IPS-15b (cell line): ENCODE measurements around the gene PNPLA5.
"Not testable (repeated sequence)": the region's sequence is repeated elsewhere in the genome, so short reads cannot be mapped to it uniquely, and the experiment has no call there.

Experiments used
- H3K27me3 ChIP-seq: one replicate; pipeline ENCODE4 v1.6.1; 2013; ENCODE audit warnings: low read length; ENCODE audit not compliant: control insufficient read depth, insufficient read depth
- H3K36me3 ChIP-seq: one replicate; pipeline ENCODE4 v1.6.1; 2013; ENCODE audit warnings: low read length; ENCODE audit not compliant: control insufficient read depth, insufficient read depth
- H3K4me1 ChIP-seq: one replicate; pipeline ENCODE4 v1.6.1; 2013; ENCODE audit warnings: mild to moderate bottlenecking, low read length; ENCODE audit not compliant: control insufficient read depth, insufficient read depth
- H3K4me3 ChIP-seq: one replicate; pipeline ENCODE4 v1.5.1; 2013; ENCODE audit warnings: low read depth, low read length
- H3K9ac ChIP-seq: one replicate; pipeline ENCODE4 v1.6.1; 2013; ENCODE audit warnings: low read depth, mild to moderate bottlenecking, low read length
- H3K9me3 ChIP-seq: one replicate; pipeline ENCODE4 v1.6.1; 2013; ENCODE audit warnings: mild to moderate bottlenecking, low read length; ENCODE audit not compliant: control insufficient read depth, insufficient read depth

Gene PNPLA5

DNA sequence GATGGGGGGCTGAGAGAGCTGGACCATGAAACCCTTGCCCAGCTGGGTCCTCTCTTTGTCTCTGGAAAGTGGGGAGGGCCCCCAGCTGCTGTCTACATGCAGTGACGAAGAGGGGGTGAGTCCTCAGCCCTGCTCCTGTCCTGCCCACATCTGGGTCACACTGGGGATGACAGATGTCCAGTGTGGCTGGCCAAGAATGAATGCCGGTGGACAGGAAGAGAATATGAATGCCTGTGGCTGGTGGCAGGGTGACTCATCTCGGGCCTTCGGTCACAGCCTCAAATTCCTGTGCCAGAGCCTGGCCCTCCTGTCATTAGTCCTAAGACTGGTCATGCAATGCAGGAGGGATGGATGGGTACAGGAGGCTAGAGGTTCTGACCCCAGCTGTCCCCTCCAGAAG lies 29.6 kb upstream of the PNPLA5 start:
- H3K4me3 ChIP-seq, result no peak overlapping the region
- no peak overlapping the region for H3K9ac ChIP-seq
- no peaks in the 10 kb centered on the region for H3K36me3 ChIP-seq
- H3K27me3 ChIP-seq, result no peaks in the 10 kb centered on the region
- peaks cover 16% of the 10 kb centered on the region for H3K4me1 ChIP-seq
- no peaks in the 10 kb centered on the region for H3K9me3 ChIP-seq

DNA sequence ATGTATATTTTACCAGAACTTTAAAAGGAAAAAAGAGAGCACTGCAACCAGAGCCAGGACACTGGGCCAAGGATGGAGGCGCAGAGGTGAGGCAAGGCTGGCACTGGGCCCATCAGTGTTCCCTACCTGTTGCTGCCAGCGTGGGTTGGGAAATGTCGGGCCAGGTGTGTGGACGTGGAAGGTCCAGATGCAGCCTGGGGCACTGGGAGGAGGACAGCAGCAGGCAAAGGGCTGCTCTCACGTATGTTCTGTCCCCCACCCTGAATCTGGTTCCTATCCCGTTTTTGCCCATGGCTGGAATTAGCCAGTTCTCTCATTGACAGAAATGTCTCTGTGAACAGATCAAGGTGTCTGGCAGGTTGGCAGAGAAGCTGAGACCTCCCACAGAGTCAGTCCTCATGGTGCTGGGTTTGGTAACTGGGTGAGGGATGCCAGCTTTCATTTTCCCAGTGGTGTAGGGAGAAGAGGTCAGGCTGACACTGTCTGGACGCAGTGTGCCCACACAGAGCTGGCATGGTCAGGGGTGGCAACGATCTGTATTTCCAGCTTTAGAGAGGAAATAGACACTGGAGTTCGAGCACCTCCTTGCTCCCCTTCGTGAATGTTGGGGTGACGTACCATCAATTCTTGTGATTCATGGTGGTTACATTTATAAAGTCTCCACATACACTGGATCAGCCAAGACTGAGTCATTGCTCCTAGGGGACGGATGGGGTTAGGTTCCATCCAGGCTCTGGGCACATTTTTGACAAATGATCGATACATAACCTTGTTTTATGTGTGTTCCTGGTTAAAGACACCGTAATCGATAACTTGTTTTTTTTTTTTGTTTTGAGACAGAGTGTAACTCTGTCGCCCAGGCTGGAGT lies 27.5 kb upstream of the PNPLA5 start:
- no peak overlapping the region for H3K9ac ChIP-seq
- H3K4me1 ChIP-seq, result peaks cover 7% of the 10 kb centered on the region
- H3K4me3 ChIP-seq, result no peak overlapping the region
- H3K27me3 ChIP-seq, result no peaks in the 10 kb centered on the region
- H3K9me3 ChIP-seq, result no peaks in the 10 kb centered on the region
- no peaks in the 10 kb centered on the region for H3K36me3 ChIP-seq

DNA sequence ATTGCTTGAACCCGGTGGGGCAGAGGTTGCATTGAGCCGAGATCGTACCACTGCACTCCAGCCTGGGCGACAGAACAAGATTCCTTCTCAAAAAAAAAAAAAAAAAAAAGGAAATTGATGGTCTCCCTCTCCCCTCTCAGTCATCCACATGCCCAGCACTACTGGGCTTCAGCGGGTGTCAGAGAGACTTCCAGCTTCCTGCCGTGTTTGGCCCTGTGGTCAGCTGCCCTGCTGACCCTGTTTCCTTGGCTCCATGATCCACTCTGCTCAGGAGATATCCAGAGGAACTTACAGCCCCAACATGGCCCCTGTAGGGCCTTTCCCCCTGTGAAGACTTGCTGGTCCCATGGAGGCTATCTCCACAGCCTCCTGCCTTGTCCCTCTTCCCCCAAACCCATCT lies 25.7 kb upstream of the PNPLA5 start:
- Histone ChIP-seq H3K4me3 (no peak overlapping the region), H3K9ac (no peak overlapping the region), H3K36me3 (no peaks in the 10 kb centered on the region), H3K4me1 (peaks cover 3% of the 10 kb centered on the region), H3K27me3 (no peaks in the 10 kb centered on the region), H3K9me3 (no peaks in the 10 kb centered on the region)

DNA sequence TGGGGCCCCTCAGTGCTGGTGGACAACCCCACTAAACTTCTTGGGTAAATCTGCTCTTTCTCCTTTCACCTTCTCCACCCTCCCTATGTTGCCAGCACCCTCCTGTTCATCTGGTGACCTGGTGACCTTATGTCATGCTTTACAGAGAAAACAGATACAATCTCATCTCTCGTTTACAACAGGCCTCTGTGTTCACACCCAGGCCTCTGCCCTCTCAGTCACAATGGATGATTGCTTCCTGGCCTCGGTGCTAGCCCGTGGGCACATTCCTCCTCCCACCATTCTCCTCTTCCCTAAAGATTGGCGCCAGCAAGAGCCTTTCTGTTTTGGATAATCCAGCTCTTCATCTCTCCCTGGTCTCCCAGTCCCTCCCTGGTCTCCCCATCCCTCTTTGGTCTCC lies 19.5 kb upstream of the PNPLA5 start:
- Histone ChIP-seq H3K4me1 (no peaks in the 10 kb centered on the region), H3K27me3 (no peaks in the 10 kb centered on the region), H3K36me3 (no peaks in the 10 kb centered on the region)

DNA sequence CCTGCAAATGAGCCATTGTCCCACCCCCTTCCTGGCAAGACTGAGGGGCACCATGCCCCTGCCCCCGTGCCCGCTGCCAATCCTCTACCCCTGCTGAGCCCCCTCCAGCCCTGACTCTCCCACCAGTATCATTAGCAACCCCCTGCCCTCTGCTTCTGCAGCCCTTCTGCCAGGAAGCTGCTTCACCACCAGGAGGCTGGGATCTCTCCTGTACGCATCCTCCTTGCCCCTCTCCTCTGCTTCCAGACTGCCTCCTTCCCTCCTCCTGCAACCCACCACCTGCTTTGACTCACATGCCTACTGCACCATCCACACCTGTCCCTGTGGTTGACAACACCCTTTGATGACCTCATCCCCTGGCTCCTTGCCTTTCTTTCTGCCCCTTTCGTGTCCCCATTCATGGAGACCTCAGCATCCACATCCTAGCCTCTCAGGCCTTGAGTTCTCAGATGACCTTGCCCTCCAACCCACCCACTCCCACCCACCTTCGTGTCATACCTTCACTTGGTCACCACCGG lies 18.4 kb upstream of the PNPLA5 start:
- Histone ChIP-seq H3K9me3 (no peaks in the 10 kb centered on the region), H3K27me3 (no peaks in the 10 kb centered on the region), H3K4me1 (no peaks in the 10 kb centered on the region), H3K4me3 (no peak overlapping the region), H3K9ac (no peak overlapping the region), H3K36me3 (no peaks in the 10 kb centered on the region)

More for the DNA sequence above, 19.5 kb upstream of the PNPLA5 start:
- H3K9me3 ChIP-seq, result no peaks in the 10 kb centered on the region
- H3K9ac ChIP-seq, result no peak overlapping the region
- no peak overlapping the region for H3K4me3 ChIP-seq

DNA sequence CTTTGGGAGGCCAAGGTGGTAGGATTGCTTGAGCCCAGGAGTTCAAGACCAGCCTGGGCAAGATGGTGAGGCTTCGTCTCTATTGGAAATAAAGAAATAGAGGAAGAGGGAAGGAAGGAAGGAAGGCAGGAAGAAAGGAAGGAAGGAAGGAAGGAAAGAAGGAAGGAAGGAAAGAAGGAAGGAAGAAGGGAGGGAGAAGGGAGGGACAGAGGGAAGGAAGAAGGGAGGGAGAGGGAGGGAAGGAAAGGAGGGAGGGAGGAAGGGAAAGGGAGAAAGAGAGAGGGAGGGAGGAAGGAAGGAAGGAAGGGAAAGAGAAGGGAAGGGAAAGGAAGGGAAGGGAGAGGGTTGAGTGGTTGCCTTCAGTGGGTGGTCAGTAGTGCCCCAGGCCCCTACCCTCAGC lies 17.9 kb upstream of the PNPLA5 start:
- no peaks in the 10 kb centered on the region for H3K9me3 ChIP-seq
- no peaks in the 10 kb centered on the region for H3K27me3 ChIP-seq
- no peaks in the 10 kb centered on the region for H3K4me1 ChIP-seq

DNA sequence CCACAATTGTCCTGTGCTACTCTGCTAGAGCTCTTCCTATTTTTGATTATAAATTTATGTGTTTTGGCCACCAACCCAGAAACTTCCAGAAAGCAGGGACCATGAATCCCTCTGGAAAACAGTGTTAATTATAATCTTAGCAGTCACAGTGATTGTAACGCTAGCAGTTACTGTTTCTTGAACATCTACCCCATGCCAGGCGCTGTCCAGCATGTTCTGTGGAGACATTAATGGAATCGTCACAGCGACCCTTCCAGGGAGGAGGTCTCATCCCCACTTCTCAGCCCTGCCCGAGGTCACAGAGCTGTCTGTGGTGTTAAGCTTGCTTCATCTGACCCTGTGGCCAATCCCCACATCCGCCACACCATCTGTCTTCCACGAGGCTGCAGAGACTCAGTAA lies 13.9 kb upstream of the PNPLA5 start:
- H3K36me3 ChIP-seq, result no peaks in the 10 kb centered on the region
- H3K27me3 ChIP-seq, result no peaks in the 10 kb centered on the region
- no peak overlapping the region for H3K4me3 ChIP-seq
- H3K4me1 ChIP-seq, result no peaks in the 10 kb centered on the region
- H3K9ac ChIP-seq, result no peak overlapping the region
- H3K9me3 ChIP-seq, result no peaks in the 10 kb centered on the region

More for the DNA sequence above, 17.9 kb upstream of the PNPLA5 start:
- H3K9ac ChIP-seq, result no peak overlapping the region
- H3K36me3 ChIP-seq, result no peaks in the 10 kb centered on the region
- H3K4me3 ChIP-seq, result no peak overlapping the region

DNA sequence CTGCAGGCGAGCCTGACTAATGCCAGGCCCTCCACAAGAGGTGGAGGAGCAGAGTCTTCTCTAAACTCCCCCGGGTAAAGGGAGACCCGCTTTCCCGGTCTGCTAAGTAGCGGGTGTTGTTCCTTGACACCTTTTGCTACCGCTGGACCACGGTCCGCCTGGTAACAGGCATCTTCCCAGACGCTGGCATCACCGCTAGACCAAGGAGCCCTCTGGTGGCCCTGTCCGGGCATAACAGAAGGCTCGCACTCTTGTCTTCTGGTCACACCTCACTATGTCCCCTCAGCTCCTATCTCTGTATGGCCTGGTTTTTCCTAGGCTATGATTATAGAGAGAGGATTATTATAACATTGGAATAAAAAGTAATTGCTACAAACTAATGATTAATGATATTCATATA lies 12.6 kb upstream of the PNPLA5 start:
- H3K9me3 ChIP-seq, H3K4me1 ChIP-seq, H3K4me3 ChIP-seq, H3K9ac ChIP-seq, H3K36me3 ChIP-seq, H3K27me3 ChIP-seq: not testable (repeated sequence)

DNA sequence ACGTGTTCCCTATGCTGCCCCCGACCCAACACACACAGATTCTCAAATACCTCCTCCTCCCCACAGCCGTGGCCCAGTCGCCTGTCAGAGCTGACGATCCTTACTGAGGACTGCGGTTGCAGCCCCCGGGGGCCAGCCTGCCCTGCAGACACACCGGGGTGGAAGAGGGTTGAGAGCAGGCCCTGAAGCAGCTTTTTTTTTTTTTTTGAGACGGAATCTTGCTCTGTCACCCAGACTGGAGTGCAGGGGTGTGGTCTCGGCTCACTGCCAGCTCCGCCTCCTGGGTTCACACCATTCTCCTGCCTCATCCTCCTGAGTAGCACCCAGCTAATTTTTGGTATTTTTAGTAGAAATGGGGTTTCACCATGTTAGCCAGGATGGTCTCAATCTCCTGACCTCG lies 11.2 kb upstream of the PNPLA5 start:
- H3K36me3 ChIP-seq, H3K4me1 ChIP-seq, H3K9me3 ChIP-seq, H3K27me3 ChIP-seq, H3K4me3 ChIP-seq, H3K9ac ChIP-seq: not testable (repeated sequence)

DNA sequence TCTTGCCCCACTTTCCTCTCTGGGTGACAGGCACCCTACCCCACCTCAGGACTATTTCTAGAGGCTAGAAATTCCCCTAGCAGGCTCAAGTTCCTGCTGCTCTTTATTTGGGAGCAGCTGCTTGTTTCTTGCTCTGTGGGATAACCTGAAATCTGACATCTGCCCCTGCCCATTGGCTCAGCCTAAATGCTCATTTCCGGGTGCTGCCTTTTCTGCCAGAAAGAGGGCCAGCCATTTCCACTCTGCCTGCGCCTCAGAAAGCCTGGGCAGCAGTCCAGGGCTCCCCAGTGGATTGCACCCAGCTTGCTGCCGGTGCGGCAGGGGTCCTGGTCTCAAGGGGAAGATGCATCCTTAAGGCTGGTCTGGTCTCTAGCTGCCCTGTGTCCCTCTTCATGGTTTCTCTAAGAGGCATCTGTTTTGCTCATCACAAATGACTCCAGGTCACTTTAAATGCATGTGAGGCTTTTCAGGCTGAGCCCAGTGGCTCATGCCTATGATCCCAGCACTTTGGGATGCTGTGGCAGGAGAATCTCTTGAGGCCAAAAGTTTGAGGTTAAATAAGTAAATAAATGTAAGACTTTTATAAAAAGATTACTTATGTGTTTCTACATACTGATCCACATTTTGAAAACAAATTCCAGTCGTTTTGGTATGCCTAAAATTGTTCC lies 10.3 kb upstream of the PNPLA5 start:
- Histone ChIP-seq H3K27me3 (no peaks in the 10 kb centered on the region), H3K9me3 (no peaks in the 10 kb centered on the region), H3K4me1 (no peaks in the 10 kb centered on the region), H3K9ac (no peak overlapping the region), H3K4me3 (no peak overlapping the region), H3K36me3 (no peaks in the 10 kb centered on the region)

DNA sequence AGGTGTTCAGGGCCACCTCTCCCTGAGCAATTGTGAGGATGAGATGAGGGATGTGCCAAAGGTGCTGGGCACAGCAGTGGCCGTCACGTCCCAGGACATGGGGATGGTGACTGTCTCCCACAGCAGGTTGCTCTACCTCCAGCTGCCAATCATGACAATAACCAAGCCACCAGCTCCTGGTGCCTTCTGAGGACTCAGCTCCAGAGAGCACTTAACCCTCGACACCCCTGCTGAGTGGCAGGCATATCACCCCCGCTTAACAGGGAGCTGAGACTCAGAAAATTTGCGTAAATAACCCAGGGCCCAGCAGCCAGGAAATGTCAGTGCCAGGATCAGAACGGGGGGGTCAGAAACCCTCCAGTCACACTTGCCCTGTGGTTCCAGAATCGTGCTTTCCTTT lies 8.4 kb upstream of the PNPLA5 start:
- Histone ChIP-seq H3K4me1 (no peaks in the 10 kb centered on the region), H3K9me3 (no peaks in the 10 kb centered on the region), H3K9ac (no peak overlapping the region), H3K27me3 (no peaks in the 10 kb centered on the region), H3K4me3 (no peak overlapping the region), H3K36me3 (no peaks in the 10 kb centered on the region)

DNA sequence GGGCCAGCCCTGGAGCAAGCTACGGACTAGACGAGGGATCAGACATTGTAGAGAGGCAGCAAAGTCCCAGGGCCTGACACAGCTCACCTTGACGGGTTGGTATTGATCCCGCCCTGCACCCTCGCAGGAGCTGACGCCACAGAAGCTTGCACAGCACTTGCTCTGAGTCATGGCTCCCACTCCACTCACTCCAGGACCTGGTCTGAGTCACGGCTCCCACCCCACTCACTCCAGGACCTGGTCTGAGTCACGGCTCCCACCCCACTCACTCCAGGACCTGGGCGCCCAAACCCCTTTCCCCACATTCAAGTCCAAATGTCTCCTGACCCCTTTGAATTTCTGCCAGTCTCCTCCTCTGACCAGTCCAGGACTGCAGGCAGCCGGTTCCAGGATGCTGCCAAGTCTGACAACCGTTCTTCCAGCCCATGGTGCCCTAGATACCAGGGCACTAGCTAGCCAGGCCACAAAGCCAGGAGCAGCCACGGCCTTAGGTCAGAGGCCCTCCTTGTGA lies 6.0 kb upstream of the PNPLA5 start:
- Histone ChIP-seq H3K4me1 (no peaks in the 10 kb centered on the region), H3K27me3 (no peaks in the 10 kb centered on the region), H3K36me3 (no peaks in the 10 kb centered on the region), H3K4me3 (no peak overlapping the region), H3K9ac (no peak overlapping the region), H3K9me3 (no peaks in the 10 kb centered on the region)
